Glutamatergic neuron (in vitro differentiated cells): ENCODE data around the gene HCN2. TPM values are rescaled to one million over a fixed set of nuclear protein-coding genes. Genes with fewer than 3 reads are reported as not detected.

ENCODE experiments used
- DNase-seq: peaks from one replicate; pipeline ENCODE4 v3.0.0; 2022
- H3K27ac Mint-ChIP-seq: one replicate; pipeline ENCODE4 v1.8.0; 2020; ENCODE audit warnings: mild to moderate bottlenecking, mixed read lengths, inconsistent platforms; ENCODE audit not compliant: unreplicated experiment
- H3K27me3 Mint-ChIP-seq: one replicate; pipeline ENCODE4 v1.8.0; 2020; ENCODE audit warnings: mild to moderate bottlenecking, moderate library complexity, mixed read lengths, inconsistent platforms; ENCODE audit not compliant: unreplicated experiment
- H3K36me3 Mint-ChIP-seq: one replicate; pipeline ENCODE4 v1.8.0; 2020; ENCODE audit warnings: mild to moderate bottlenecking, mixed read lengths, inconsistent platforms; ENCODE audit not compliant: unreplicated experiment
- H3K4me1 Mint-ChIP-seq: one replicate; pipeline ENCODE4 v1.8.0; 2020; ENCODE audit warnings: mild to moderate bottlenecking, low read depth, mixed read lengths, inconsistent platforms; ENCODE audit not compliant: unreplicated experiment
- H3K4me3 Mint-ChIP-seq: one replicate; pipeline ENCODE4 v1.8.0; 2020; ENCODE audit warnings: mild to moderate bottlenecking, mixed read lengths, inconsistent platforms; ENCODE audit not compliant: unreplicated experiment
- H3K9me3 Mint-ChIP-seq: one replicate; pipeline ENCODE4 v1.8.0; 2020; ENCODE audit warnings: mild to moderate bottlenecking, moderate library complexity, mixed read lengths, inconsistent platforms; ENCODE audit not compliant: unreplicated experiment
- total RNA-seq: library from RNA; stranded (reverse); fragmentation: NEBNext Ultra II Directional; extraction: Animal tissue kit (Norgen Biotek cat#: 25700); gene quantifications from one replicate; pipeline ENCODE4 v1.2.1, GENCODE V29; 2021; ENCODE audit not compliant: unreplicated experiment
- TF ChIP-seq, protein P1 (sequence below): fragments of 200-600 bp; sonication (generic); IDR thresholded peaks from one replicate; pipeline ENCODE4 v1.5.0; 2021; ENCODE audit not compliant: partially characterized antibody, unreplicated experiment

The HCN2 gene
- total RNA-seq, 1 donor from 2014 or later = 33.2 TPM

DNA sequence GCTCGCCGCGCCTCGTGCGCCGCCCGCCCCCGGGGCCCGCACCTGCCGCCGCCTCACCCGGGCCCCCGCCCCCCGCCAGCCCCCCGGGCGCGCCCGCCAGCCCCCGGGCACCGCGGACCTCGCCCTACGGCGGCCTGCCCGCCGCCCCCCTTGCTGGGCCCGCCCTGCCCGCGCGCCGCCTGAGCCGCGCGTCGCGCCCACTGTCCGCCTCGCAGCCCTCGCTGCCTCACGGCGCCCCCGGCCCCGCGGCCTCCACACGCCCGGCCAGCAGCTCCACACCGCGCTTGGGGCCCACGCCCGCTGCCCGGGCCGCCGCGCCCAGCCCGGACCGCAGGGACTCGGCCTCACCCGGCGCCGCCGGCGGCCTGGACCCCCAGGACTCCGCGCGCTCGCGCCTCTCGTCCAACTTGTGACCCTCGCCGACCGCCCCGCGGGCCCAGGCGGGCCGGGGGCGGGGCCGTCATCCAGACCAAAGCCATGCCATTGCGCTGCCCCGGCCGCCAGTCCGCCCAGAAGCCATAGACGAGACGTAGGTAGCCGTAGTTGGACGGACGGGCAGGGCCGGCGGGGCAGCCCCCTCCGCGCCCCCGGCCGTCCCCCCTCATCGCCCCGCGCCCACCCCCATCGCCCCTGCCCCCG, 26.5 kb downstream of the HCN2 start:
- H3K4me3 Mint-ChIP-seq = no peak overlapping the region
- H3K27me3 Mint-ChIP-seq = peaks cover 6% of the 10 kb centered on the region
- DNase-seq = no peak
- TF ChIP-seq, protein P1, sequence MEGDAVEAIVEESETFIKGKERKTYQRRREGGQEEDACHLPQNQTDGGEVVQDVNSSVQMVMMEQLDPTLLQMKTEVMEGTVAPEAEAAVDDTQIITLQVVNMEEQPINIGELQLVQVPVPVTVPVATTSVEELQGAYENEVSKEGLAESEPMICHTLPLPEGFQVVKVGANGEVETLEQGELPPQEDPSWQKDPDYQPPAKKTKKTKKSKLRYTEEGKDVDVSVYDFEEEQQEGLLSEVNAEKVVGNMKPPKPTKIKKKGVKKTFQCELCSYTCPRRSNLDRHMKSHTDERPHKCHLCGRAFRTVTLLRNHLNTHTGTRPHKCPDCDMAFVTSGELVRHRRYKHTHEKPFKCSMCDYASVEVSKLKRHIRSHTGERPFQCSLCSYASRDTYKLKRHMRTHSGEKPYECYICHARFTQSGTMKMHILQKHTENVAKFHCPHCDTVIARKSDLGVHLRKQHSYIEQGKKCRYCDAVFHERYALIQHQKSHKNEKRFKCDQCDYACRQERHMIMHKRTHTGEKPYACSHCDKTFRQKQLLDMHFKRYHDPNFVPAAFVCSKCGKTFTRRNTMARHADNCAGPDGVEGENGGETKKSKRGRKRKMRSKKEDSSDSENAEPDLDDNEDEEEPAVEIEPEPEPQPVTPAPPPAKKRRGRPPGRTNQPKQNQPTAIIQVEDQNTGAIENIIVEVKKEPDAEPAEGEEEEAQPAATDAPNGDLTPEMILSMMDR = no peak
- H3K9me3 Mint-ChIP-seq = peaks cover 9% of the 10 kb centered on the region
- H3K4me1 Mint-ChIP-seq = peaks cover 5% of the 10 kb centered on the region
- no peak overlapping the region for H3K27ac Mint-ChIP-seq
- no peaks in the 10 kb centered on the region for H3K36me3 Mint-ChIP-seq

DNA sequence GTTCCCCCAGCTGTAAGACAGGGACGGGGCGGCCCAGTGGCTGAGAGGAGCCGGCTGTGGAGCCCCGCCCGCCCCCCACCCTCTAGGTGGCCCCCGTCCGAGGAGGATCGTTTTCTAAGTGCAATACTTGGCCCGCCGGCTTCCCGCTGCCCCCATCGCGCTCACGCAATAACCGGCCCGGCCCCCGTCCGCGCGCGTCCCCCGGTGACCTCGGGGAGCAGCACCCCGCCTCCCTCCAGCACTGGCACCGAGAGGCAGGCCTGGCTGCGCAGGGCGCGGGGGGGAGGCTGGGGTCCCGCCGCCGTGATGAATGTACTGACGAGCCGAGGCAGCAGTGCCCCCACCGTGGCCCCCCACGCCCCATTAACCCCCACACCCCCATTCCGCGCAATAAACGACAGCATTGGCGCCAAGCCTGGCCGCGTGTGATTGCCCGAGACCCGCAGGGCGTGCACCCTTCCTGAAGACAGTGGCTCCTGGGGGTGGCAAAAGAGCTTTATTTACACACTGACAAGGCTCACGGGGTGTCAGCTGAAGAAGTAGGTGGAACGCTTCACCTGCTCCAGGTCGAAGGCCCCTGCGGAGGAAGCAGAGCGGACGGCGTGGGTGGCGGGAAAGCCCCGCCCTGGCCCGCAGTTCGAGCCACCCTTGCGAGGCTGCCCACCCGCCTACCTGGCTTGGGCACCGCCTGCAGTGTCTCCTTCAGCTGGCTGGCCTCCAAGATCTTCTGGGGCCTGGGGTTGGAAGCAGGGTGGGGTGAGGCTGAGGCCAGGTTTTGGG, 27.3 kb downstream of the HCN2 start:
- no peak for DNase-seq
- H3K9me3 Mint-ChIP-seq = peaks cover 9% of the 10 kb centered on the region
- TF ChIP-seq, protein P1 = no peak
- H3K27me3 Mint-ChIP-seq = peaks cover 6% of the 10 kb centered on the region
- no peaks in the 10 kb centered on the region for H3K36me3 Mint-ChIP-seq
- no peak overlapping the region for H3K4me3 Mint-ChIP-seq
- H3K27ac Mint-ChIP-seq = no peak overlapping the region
- H3K4me1 Mint-ChIP-seq = peaks cover 2% of the 10 kb centered on the region

DNA sequence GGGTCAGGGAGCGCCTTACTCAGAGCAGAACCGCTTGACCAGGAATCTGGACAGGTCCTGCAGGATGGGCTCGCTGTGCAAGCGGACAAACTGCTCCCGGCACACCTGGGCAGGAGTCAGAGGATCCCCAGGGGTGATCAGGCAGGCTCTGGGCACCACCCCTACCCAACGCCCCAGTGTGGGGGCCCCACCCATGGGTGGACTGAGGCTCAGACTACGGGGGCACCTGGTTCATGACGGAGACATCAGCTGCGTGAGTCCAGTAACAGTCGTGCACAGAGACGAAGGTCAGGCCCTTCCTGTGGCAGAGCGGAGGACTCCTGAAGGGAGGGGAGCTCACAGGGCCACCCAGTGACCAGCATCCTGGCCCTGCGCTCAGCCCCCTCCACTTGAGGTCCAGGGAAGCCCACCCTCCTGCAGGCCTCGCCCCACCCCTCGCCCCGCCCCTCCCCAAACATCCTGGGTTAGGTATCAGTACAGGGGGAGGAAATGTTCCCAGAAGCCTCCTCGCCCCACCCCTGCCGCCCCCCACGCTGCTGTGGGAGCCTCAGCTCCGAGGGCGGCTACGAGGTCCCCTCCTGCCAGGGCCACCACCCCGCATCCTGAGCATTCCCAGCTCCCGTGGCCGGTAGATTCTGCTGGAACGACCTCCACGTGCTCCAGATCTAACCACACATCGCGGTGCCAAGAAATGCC, 28.0 kb downstream of the HCN2 start:
- DNase-seq = no peak
- peaks cover 9% of the 10 kb centered on the region for H3K9me3 Mint-ChIP-seq
- no peaks in the 10 kb centered on the region for H3K36me3 Mint-ChIP-seq
- H3K27me3 Mint-ChIP-seq = peaks cover 6% of the 10 kb centered on the region
- H3K4me3 Mint-ChIP-seq = no peak overlapping the region
- H3K4me1 Mint-ChIP-seq = no peaks in the 10 kb centered on the region
- TF ChIP-seq, protein P1 = no peak
- no peak overlapping the region for H3K27ac Mint-ChIP-seq

DNA sequence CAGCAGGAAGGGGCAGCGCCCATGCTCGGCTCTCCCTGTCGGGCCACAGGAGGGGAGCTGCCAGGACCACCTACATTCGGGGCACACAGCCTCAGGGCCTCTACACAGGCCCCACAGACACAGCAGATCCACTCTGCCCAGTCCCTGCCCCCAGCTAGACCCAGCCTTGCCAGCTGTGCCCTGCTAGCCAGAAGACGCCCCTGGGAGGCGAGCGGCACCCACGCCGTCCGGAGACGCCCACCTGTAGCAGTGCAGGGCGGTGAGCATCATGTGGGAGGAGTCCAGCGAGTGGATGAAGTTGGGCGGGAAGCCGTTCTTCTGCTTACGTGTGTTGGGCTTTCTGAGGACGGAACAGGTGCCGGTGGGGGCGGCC, 28.6 kb downstream of the HCN2 start:
- peaks cover 9% of the 10 kb centered on the region for H3K9me3 Mint-ChIP-seq
- TF ChIP-seq, protein P1 = no peak
- H3K4me3 Mint-ChIP-seq = no peak overlapping the region
- H3K4me1 Mint-ChIP-seq = no peaks in the 10 kb centered on the region
- DNase-seq = no peak
- H3K36me3 Mint-ChIP-seq = no peaks in the 10 kb centered on the region
- peaks cover 6% of the 10 kb centered on the region for H3K27me3 Mint-ChIP-seq
- H3K27ac Mint-ChIP-seq = no peak overlapping the region
